Endothelial cell of umbilical vein (primary cell): ENCODE measurements around the gene PPP1R7. TPM values are rescaled to one million over a fixed set of nuclear protein-coding genes. Genes with fewer than 3 reads are reported as not detected.

Experiments used
- BruUV-seq: library from RNA; stranded (reverse); fragments of 400-500 nt; replicated peaks from 2 replicates; lab custom pipeline; 2021; lab: Mats Ljungman, UMichigan
- CTCF ChIA-PET: fragments of 300-600, 350-600 bp; sonication (Branson Sonifier 250); formaldehyde crosslinking; loops from one replicate; lab custom pipeline; 2021; ENCODE audit warnings: antibody characterized with exemption, inconsistent platforms; lab: Charles Lee
- POLR2A ChIA-PET: fragments of 300-600, 350-600 bp; sonication (Branson Sonifier 250); formaldehyde crosslinking; loops from one replicate; lab custom pipeline; 2021; ENCODE audit warnings: antibody characterized with exemption, inconsistent platforms; lab: Charles Lee
- DNase-seq: peaks from one replicate; pipeline ENCODE4 v3.0.0-alpha.2; 2011; ENCODE audit warnings: low read depth, low spot score
- FAIRE-seq: peaks from 2 replicates; lab custom pipeline; 2011; peaks lifted over from hg19 to GRCh38; lab: Jason Lieb, UNC
- H2AFZ ChIP-seq: 2 replicates; pipeline ENCODE4 v1.6.0; 2012; ENCODE audit warnings: low read depth, low read length, control low read depth, inconsistent platforms
- H3K27ac ChIP-seq: 2 replicates; pipeline ENCODE4 v1.5.1; 2011; ENCODE audit warnings: low read depth, mild to moderate bottlenecking, control low read depth, low read length, moderate library complexity; ENCODE audit not compliant: insufficient read depth
- H3K27me3 ChIP-seq, 2 experiments: 2 replicates each; pipeline versions ENCODE4 v1.6.0 to v1.6.1; 2011; ENCODE audit warnings: low read length in 2 of 2, mixed read lengths in 1 of 2; ENCODE audit not compliant: control insufficient read depth in 2 of 2, insufficient read depth in 2 of 2
- H3K36me3 ChIP-seq, 2 experiments: 2 replicates in 1 of 2; 3 replicates in 1 of 2; pipeline ENCODE4 v1.5.1; 2011; ENCODE audit warnings: low read length in 2 of 2, mild to moderate bottlenecking in 1 of 2, moderate library complexity in 1 of 2; ENCODE audit not compliant: control insufficient read depth in 2 of 2, insufficient read depth in 2 of 2; ENCODE audit errors: extremely low read depth in 1 of 2
- H3K4me1 ChIP-seq: 3 replicates; pipeline ENCODE4 v1.5.1; 2011; ENCODE audit warnings: mild to moderate bottlenecking, low read length; ENCODE audit not compliant: control insufficient read depth, insufficient read depth; ENCODE audit errors: extremely low read depth
- H3K4me2 ChIP-seq: 2 replicates; pipeline ENCODE4 v1.6.1; 2011; ENCODE audit warnings: low read length, control low read depth, mixed read lengths; ENCODE audit not compliant: insufficient read depth
- H3K4me3 ChIP-seq, 3 experiments: fragments of 200-600 bp in 1 of 3; sonication (generic), shearing (Covaris generic) in 1 of 3; replicated peaks in 1 of 3; 2 replicates each; pipeline ENCODE4 v1.5.1; 2011 to 2016; ENCODE audit warnings: control low read depth in 3 of 3, low read length in 3 of 3, mild to moderate bottlenecking in 2 of 3, inconsistent platforms in 1 of 3, low read depth in 1 of 3, moderate library complexity in 1 of 3; ENCODE audit not compliant: insufficient read depth in 1 of 3
- H3K79me2 ChIP-seq: 2 replicates; pipeline ENCODE4 v1.6.0; 2012; ENCODE audit warnings: low read length, inconsistent platforms; ENCODE audit not compliant: control insufficient read depth, insufficient read depth
- H3K9ac ChIP-seq: replicated peaks from 2 replicates; pipeline ENCODE3; 2011; ENCODE audit warnings: low read length, control low read depth; ENCODE audit not compliant: insufficient read depth; ENCODE audit errors: extremely low read depth
- H3K9me1 ChIP-seq: replicated peaks from 3 replicates; pipeline ENCODE4 v1.6.0; 2011; ENCODE audit warnings: mild to moderate bottlenecking, low read length; ENCODE audit not compliant: control insufficient read depth, insufficient read depth; ENCODE audit errors: extremely low read depth
- H3K9me3 ChIP-seq: replicated peaks from 2 replicates; pipeline ENCODE4 v1.5.1; 2012; ENCODE audit warnings: low read length, inconsistent platforms; ENCODE audit not compliant: control insufficient read depth, insufficient read depth
- H4K20me1 ChIP-seq: replicated peaks from 2 replicates; pipeline ENCODE3; 2011; ENCODE audit warnings: mild to moderate bottlenecking, low read length; ENCODE audit not compliant: control insufficient read depth, insufficient read depth; ENCODE audit errors: extremely low read depth
- CTCF ChIP-seq, 2 donors: IDR thresholded peaks; 1 replicate in 1 of 2; 2 replicates in 1 of 2; pipeline ENCODE4 v1.5.1; 2011; ENCODE audit warnings: low read length in 2 of 2, mild to moderate bottlenecking in 2 of 2, moderate library complexity in 2 of 2, control low read depth in 1 of 2, inconsistent platforms in 1 of 2, low read depth in 1 of 2; ENCODE audit not compliant: insufficient read depth in 1 of 2; ENCODE audit errors: extremely low read depth in 1 of 2
- EZH2 ChIP-seq: IDR thresholded peaks from 2 replicates; pipeline ENCODE4 v1.6.1; 2012; ENCODE audit warnings: borderline replicate concordance, low read depth, mild to moderate bottlenecking, moderate library complexity, low read length, inconsistent platforms; ENCODE audit not compliant: severe bottlenecking
- FOS ChIP-seq: IDR thresholded peaks from 2 replicates; pipeline ENCODE4 v1.6.1; 2011; ENCODE audit warnings: mild to moderate bottlenecking, low read length, moderate library complexity, borderline replicate concordance; ENCODE audit not compliant: insufficient read depth
- GATA2 ChIP-seq: IDR thresholded peaks from 2 replicates; pipeline ENCODE4 v1.7.0; 2011; ENCODE audit warnings: low read depth, mild to moderate bottlenecking, moderate library complexity, mixed read lengths, low read length; ENCODE audit not compliant: insufficient read length, insufficient read depth
- JUN ChIP-seq: IDR thresholded peaks from 2 replicates; pipeline ENCODE4 v1.6.1; 2011; ENCODE audit warnings: borderline replicate concordance, low read depth; ENCODE audit not compliant: insufficient read length, insufficient read depth
- MAX ChIP-seq: IDR thresholded peaks from 2 replicates; pipeline ENCODE4 v1.6.1; 2011; ENCODE audit not compliant: insufficient read depth, insufficient read length
- MYC ChIP-seq: IDR thresholded peaks from one replicate; pipeline ENCODE4 v1.6.1; 2011; ENCODE audit warnings: mild to moderate bottlenecking, low read depth, low read length
- POLR2A ChIP-seq: IDR thresholded peaks from 2 replicates; pipeline ENCODE4 v1.6.1; 2012; ENCODE audit warnings: low read depth, mild to moderate bottlenecking, control low read depth, low read length
- POLR2AphosphoS5 ChIP-seq: IDR thresholded peaks from 2 replicates; pipeline ENCODE4 v1.6.1; 2012; ENCODE audit warnings: low read depth, mild to moderate bottlenecking, control low read depth, low read length, moderate library complexity; ENCODE audit not compliant: insufficient read depth
- dilution Hi-C: fragments of 300-500 bp; cut with MboI; formaldehyde crosslinking; loops from one replicate; pipeline ENCODE4 v1.15.0; 2019; ENCODE audit warnings: low sequenced_read_pairs; ENCODE audit not compliant: extremely low pct_ligation_motif_present
- intact Hi-C: fragments of 100-400 bp; cut with micrococcal nuclease; formaldehyde crosslinking; loops from one replicate; pipeline ENCODE4 v1.10.0; 2022
- polyA plus RNA-seq, 4 experiments: library from polyadenylated mRNA; depleted of rRNA in 3 of 4; stranded (reverse) in 3 of 4; unstranded in 1 of 4; fragments of >200 nt; gene quantifications; 2 replicates each; pipeline versions ENCODE4 v1.2.1 to v1.2.3, GENCODE V29; 2011 to 2012; ENCODE audit warnings: missing spikeins in 1 of 4
- total RNA-seq: library from RNA; stranded (reverse); gene quantifications from 2 replicates; pipeline ENCODE4 v1.2.3, GENCODE V29; 2021

The PPP1R7 gene
- total and polyA plus RNA-seq, 2 donors (not counting 3 experiments of a cell fraction or from before 2014, with no cell fraction given), result 30.3 to 60.8 TPM

- no peaks in the 10 kb centered on the region for H4K20me1 ChIP-seq
- no peaks in the 10 kb centered on the region for H3K79me2 ChIP-seq
- H3K9me1 ChIP-seq, result no peaks in the 10 kb centered on the region
- peaks cover 0 to 3% of the 10 kb centered on the region in 2 experiments for H3K36me3 ChIP-seq
- no peak overlapping the region for H2AFZ ChIP-seq
- CTCF ChIA-PET, result interaction anchor here (1.2 kb wide), 1 partner anchor 155 kb away, joined by 6 read pairs; no protein-coding TSS in a partner anchor
- H3K4me1 ChIP-seq, result no peaks in the 10 kb centered on the region
- H3K27ac ChIP-seq, result no peak overlapping the region
- POLR2A ChIA-PET, result no interaction called here
- intact Hi-C loops, result no loop called here
- dilution Hi-C loops, result no loop called here
- no peak for DNase-seq
- no TSS peak for BruUV-seq
- no peak for TF ChIP-seq EZH2
- TF ChIP-seq POLR2A, result no peak
- no peak for TF ChIP-seq POLR2AphosphoS5
- TF ChIP-seq JUN, result no peak
- no peak for TF ChIP-seq GATA2
- no peak for TF ChIP-seq FOS
- TF ChIP-seq CTCF (IDR thresholded peaks at IDR 0.05; ENCODE audit: extremely low read depth in 1 of 2, insufficient read depth in 1 of 2, low read depth in 1 of 2, low read length in 2 of 2), result no peak
- TF ChIP-seq MYC, result no peak
- no peak for TF ChIP-seq MAX
- H3K27me3 ChIP-seq, result no peaks in the 10 kb centered on the region
- H3K4me3 ChIP-seq, result no peak overlapping the region
- no peaks in the 10 kb centered on the region for H3K9me3 ChIP-seq
- H3K9ac ChIP-seq, result no peak overlapping the region
- no peak overlapping the region for H3K4me2 ChIP-seq
- FAIRE-seq, result no peak
Observed at GRCh38 chr2:241138471-241138870, 11.8 kb upstream of the PPP1R7 start.
